HepG2 (cell line): ENCODE measurements around the gene STX8. TPM values are rescaled to one million over a fixed set of nuclear protein-coding genes. Genes with fewer than 3 reads are reported as not detected.

Experiments used
- ARNTL ChIP-seq: sonication (generic); formaldehyde crosslinking; IDR thresholded peaks from 2 replicates; pipeline ENCODE4 v1.4.0; 2020; ENCODE audit warnings: mild to moderate bottlenecking, missing genetic modification reagents
- CEBPB ChIP-seq: IDR thresholded peaks from 2 replicates; pipeline ENCODE4 v1.6.1; 2011; ENCODE audit warnings: low read depth, low read length, improper control_type of control experiment, borderline replicate concordance
- CEBPG ChIP-seq: IDR thresholded peaks from 2 replicates; pipeline ENCODE4 v1.6.1; 2016
- GABPB1 ChIP-seq: IDR thresholded peaks from 2 replicates; pipeline ENCODE4 v1.6.1; 2016; ENCODE audit warnings: mild to moderate bottlenecking, missing genetic modification reagents, moderate library complexity, missing compliant biosample characterization
- HNF4G ChIP-seq, 2 experiments: sonication (generic) in 1 of 2; formaldehyde crosslinking in 1 of 2; IDR thresholded peaks; 2 replicates each; pipeline versions ENCODE4 v1.4.0 to v1.6.1; 2011 to 2020; ENCODE audit warnings: borderline replicate concordance in 2 of 2, low read depth in 2 of 2, mild to moderate bottlenecking in 2 of 2, low read length in 1 of 2, missing genetic modification reagents in 1 of 2, moderate library complexity in 1 of 2
- MED1 ChIP-seq: sonication (generic); formaldehyde crosslinking; IDR thresholded peaks from 2 replicates; pipeline ENCODE4 v1.4.0; 2020; ENCODE audit warnings: missing genetic modification reagents
- NFIC ChIP-seq: IDR thresholded peaks from 2 replicates; pipeline ENCODE4 v1.6.1; 2012; ENCODE audit warnings: mild to moderate bottlenecking, low read length, inconsistent platforms
- NR2F6 ChIP-seq, 2 experiments: IDR thresholded peaks; 2 replicates each; pipeline ENCODE4 v1.6.1; 2016; ENCODE audit warnings: antibody characterized with exemption in 1 of 2, mild to moderate bottlenecking in 1 of 2
- SAP130 ChIP-seq: IDR thresholded peaks from 2 replicates; pipeline ENCODE4 v1.6.1; 2016; ENCODE audit warnings: low read depth
- SOX13 ChIP-seq, 3 experiments: fragments of 450-650 bp in 1 of 3; sonication (generic) in 1 of 3; formaldehyde crosslinking in 1 of 3; IDR thresholded peaks in 2 of 3; conservative IDR thresholded peaks in 1 of 3; 2 replicates each; pipeline versions ENCODE4 v1.5.0 to v1.6.1; 2016 to 2020; ENCODE audit warnings: antibody characterized with exemption in 1 of 3, mild to moderate bottlenecking in 1 of 3, missing compliant biosample characterization in 1 of 3, missing genetic modification reagents in 1 of 3, moderate library complexity in 1 of 3
- ZIK1 ChIP-seq: sonication (generic); formaldehyde crosslinking; IDR thresholded peaks from 2 replicates; pipeline ENCODE4 v1.5.0; 2020; ENCODE audit warnings: mild to moderate bottlenecking, low read depth, missing genetic modification reagents, borderline replicate concordance
- ZKSCAN8 ChIP-seq: IDR thresholded peaks from 2 replicates; pipeline ENCODE4 v1.6.1; 2016; ENCODE audit warnings: borderline replicate concordance, missing genetic modification reagents, missing compliant biosample characterization
- ZNF253 ChIP-seq: sonication (generic); formaldehyde crosslinking; IDR thresholded peaks from 2 replicates; pipeline ENCODE4 v1.8.0; 2022; ENCODE audit warnings: mild to moderate bottlenecking, missing genetic modification reagents, borderline replicate concordance
- ZNF331 ChIP-seq: sonication (generic); formaldehyde crosslinking; IDR thresholded peaks from 2 replicates; pipeline ENCODE4 v1.4.0; 2020; ENCODE audit warnings: missing genetic modification reagents
- ZNF512B ChIP-seq: sonication (generic); formaldehyde crosslinking; IDR thresholded peaks from 2 replicates; pipeline ENCODE4 v1.5.1; 2020; ENCODE audit warnings: missing genetic modification reagents, mild to moderate bottlenecking, borderline replicate concordance
- polyA plus RNA-seq, 8 experiments: library from polyadenylated mRNA; depleted of rRNA in 3 of 8; stranded (reverse) in 7 of 8; unstranded in 1 of 8; fragments of >200 nt; fragmentation: Illumina TruSeq in 4 of 8; extraction: Trizol in 4 of 8; gene quantifications; 2 replicates each; pipeline versions ENCODE4 v1.2.1 to v1.2.3, GENCODE V29; 2011 to 2016; ENCODE audit warnings: low read depth in 4 of 8, missing spikeins in 1 of 8, mixed read lengths in 1 of 8; ENCODE audit not compliant: insufficient read depth in 1 of 8
- total RNA-seq, 5 experiments: library from RNA; depleted of rRNA; stranded (reverse); fragments of >200 nt; fragmentation: Illumina TruSeq; extraction: Trizol; gene quantifications; 2 replicates each; pipeline ENCODE4 v1.2.3, GENCODE V29; 2016; ENCODE audit warnings: low read depth in 1 of 5
- TF ChIP-seq, protein P1 (sequence below): IDR thresholded peaks from 2 replicates; pipeline ENCODE4 v1.6.1; 2016; ENCODE audit warnings: mild to moderate bottlenecking
- TF ChIP-seq, protein P2 (sequence below): sonication (generic); formaldehyde crosslinking; IDR thresholded peaks from 2 replicates; pipeline ENCODE4 v1.4.0; 2020; ENCODE audit warnings: missing genetic modification reagents, borderline replicate concordance
- TF ChIP-seq, protein P3 (sequence below): sonication (generic); formaldehyde crosslinking; IDR thresholded peaks from 2 replicates; pipeline ENCODE4 v1.4.0; 2020; ENCODE audit warnings: missing genetic modification reagents

The STX8 gene
- total and polyA plus RNA-seq, 2 of the 13 experiments (the other 11 are each of a cell fraction or from before 2014, with no cell fraction given), result 36.4 to 53.6 TPM

DNA sequence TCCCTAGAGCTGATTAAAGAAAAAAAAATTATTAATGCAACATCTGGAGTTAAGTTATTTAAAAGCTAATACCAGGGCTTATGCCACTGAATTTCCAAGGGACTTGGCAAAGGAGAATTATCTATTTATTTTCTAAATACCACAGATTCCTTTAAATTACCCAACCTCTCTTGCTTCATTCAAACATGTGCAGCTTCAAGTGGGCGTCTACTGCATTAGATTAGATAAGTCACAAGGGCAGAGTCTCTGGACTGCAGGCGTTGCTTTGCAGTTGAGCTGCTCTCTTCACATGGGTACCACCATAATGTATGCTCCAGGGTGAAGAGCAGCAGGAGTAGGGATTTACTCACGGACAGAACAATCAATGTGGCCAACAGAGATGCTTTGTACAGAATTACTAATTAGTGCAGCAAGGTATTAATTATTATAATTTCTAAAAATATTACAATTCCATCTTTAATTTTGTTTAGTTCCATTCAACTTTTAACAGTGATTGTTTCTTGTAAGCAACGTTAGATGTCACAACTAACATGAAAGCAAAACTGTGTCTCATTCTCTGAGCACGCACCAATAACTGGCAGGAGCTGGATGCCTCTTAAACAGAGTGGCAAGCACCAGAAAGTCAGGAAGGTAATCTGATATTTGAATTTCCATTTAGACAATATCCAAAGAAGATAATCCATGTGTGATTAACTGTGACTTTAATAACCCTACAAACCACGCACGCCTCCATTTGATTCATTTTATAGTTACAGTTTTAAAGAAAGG, 214.2 kb downstream of the STX8 start (continued):
- peak; percentile 34; the same call in 1 of the 2 replicates for TF ChIP-seq SAP130 (CRISPR knock-in tag)
- no peak for TF ChIP-seq ZNF253 (CRISPR knock-in tag)
- TF ChIP-seq GABPB1 (CRISPR knock-in tag), result 0 out of 2 replicates have a peak, but pooled peaks have one; percentile 3
- peak; percentile 90 for TF ChIP-seq CEBPG (CRISPR knock-in tag)
- TF ChIP-seq ZNF331 (CRISPR knock-in tag), result 0 out of 2 replicates have a peak, but pooled peaks have one; percentile 33
- TF ChIP-seq ZIK1, result no peak
- TF ChIP-seq ZKSCAN8 (CRISPR knock-in tag), result peak; percentile 32; the same call in 1 of the 2 replicates
- TF ChIP-seq, protein P1, sequence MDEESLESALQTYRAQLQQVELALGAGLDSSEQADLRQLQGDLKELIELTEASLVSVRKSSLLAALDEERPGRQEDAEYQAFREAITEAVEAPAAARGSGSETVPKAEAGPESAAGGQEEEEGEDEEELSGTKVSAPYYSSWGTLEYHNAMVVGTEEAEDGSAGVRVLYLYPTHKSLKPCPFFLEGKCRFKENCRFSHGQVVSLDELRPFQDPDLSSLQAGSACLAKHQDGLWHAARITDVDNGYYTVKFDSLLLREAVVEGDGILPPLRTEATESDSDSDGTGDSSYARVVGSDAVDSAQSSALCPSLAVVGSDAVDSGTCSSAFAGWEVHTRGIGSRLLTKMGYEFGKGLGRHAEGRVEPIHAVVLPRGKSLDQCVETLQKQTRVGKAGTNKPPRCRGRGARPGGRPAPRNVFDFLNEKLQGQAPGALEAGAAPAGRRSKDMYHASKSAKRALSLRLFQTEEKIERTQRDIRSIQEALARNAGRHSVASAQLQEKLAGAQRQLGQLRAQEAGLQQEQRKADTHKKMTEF (CRISPR knock-in tag), result peak; percentile 27; the same call in 1 of the 2 replicates
- peak; percentile 14; the same call in 1 of the 2 replicates for TF ChIP-seq NFIC
- peak; percentile 45; the same call in 1 of the 2 replicates for TF ChIP-seq MED1
- TF ChIP-seq, protein P2, sequence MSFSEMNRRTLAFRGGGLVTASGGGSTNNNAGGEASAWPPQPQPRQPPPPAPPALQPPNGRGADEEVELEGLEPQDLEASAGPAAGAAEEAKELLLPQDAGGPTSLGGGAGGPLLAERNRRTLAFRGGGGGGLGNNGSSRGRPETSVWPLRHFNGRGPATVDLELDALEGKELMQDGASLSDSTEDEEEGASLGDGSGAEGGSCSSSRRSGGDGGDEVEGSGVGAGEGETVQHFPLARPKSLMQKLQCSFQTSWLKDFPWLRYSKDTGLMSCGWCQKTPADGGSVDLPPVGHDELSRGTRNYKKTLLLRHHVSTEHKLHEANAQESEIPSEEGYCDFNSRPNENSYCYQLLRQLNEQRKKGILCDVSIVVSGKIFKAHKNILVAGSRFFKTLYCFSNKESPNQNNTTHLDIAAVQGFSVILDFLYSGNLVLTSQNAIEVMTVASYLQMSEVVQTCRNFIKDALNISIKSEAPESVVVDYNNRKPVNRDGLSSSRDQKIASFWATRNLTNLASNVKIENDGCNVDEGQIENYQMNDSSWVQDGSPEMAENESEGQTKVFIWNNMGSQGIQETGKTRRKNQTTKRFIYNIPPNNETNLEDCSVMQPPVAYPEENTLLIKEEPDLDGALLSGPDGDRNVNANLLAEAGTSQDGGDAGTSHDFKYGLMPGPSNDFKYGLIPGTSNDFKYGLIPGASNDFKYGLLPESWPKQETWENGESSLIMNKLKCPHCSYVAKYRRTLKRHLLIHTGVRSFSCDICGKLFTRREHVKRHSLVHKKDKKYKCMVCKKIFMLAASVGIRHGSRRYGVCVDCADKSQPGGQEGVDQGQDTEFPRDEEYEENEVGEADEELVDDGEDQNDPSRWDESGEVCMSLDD (CRISPR knock-in tag), result no peak
- 0 out of 2 replicates have a peak, but pooled peaks have one; percentile 25 for TF ChIP-seq ARNTL (CRISPR knock-in tag)
- TF ChIP-seq NR2F6 (IDR thresholded peaks at IDR 0.05), result 0 out of 2 replicates have a peak, but pooled peaks have one; percentile 27
- 0 out of 2 replicates have a peak, but pooled peaks have one; percentile 12 for TF ChIP-seq NR2F6 (CRISPR knock-in tag; IDR thresholded peaks at IDR 0.05)
- TF ChIP-seq SOX13 (IDR thresholded peaks at IDR 0.05), result no peak
- peak in 1 of 2 experiments; percentile 43; a peak in 1 of 4 replicates for TF ChIP-seq SOX13 (CRISPR knock-in tag; conservative IDR thresholded peaks at IDR 0.05 in 1 of 2, IDR thresholded peaks at IDR 0.05 in 1 of 2)
- TF ChIP-seq HNF4G (IDR thresholded peaks at IDR 0.05; ENCODE audit: borderline replicate concordance, low read depth, low read length), result peak; percentile 25; the same call in 1 of the 2 replicates
- TF ChIP-seq HNF4G (CRISPR knock-in tag; IDR thresholded peaks at IDR 0.05; ENCODE audit: borderline replicate concordance, low read depth), result no peak
- TF ChIP-seq ZNF512B (CRISPR knock-in tag), result no peak
- TF ChIP-seq CEBPB, result peak; percentile 93
- TF ChIP-seq, protein P3, sequence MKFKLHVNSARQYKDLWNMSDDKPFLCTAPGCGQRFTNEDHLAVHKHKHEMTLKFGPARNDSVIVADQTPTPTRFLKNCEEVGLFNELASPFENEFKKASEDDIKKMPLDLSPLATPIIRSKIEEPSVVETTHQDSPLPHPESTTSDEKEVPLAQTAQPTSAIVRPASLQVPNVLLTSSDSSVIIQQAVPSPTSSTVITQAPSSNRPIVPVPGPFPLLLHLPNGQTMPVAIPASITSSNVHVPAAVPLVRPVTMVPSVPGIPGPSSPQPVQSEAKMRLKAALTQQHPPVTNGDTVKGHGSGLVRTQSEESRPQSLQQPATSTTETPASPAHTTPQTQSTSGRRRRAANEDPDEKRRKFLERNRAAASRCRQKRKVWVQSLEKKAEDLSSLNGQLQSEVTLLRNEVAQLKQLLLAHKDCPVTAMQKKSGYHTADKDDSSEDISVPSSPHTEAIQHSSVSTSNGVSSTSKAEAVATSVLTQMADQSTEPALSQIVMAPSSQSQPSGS (CRISPR knock-in tag), result peak; percentile 27; the same call in 1 of the 2 replicates
